Measurements from ENCODE around the gene NR3C2.
A peak's percentile ranks its signal among the peaks of the same experiment; 100 is the strongest.

The NR3C2 gene

DNA sequence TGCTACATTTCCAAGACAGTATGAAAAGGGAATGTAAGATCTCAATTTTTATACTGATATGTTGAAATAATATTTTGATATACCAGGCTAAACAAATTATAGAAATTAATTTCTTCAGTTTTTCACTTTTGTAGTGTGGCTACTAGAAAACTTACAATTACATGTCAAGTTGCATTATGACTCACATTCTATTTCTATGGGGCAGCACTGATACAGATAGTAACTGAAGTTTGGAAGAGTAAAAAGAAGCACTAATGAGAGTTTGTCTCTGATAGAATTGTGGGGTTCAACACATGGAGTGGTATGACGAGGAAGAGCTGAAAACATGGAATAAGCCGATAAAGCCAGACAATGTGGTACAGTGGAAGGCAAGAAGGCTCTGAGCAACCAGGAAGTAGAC is 95.6 kb downstream of the NR3C2 start:
- H3K9me3 ChIP-seq = no peaks in the 10 kb centered on the region
- no peak overlapping the region for H3K4me2 ChIP-seq
- no peaks in the 10 kb centered on the region for H3K36me3 ChIP-seq
- no peak for TF ChIP-seq Cebpa-rat (IDR thresholded peaks at IDR 0.05)
- no peak overlapping the region for H3K27ac ChIP-seq
- no peaks in the 10 kb centered on the region for H4K20me1 ChIP-seq
- H3K4me3 ChIP-seq = no peak overlapping the region
- H3K4me1 ChIP-seq = no peaks in the 10 kb centered on the region
- no peak overlapping the region for H3K9ac ChIP-seq
- H3K27me3 ChIP-seq = no peaks in the 10 kb centered on the region

DNA sequence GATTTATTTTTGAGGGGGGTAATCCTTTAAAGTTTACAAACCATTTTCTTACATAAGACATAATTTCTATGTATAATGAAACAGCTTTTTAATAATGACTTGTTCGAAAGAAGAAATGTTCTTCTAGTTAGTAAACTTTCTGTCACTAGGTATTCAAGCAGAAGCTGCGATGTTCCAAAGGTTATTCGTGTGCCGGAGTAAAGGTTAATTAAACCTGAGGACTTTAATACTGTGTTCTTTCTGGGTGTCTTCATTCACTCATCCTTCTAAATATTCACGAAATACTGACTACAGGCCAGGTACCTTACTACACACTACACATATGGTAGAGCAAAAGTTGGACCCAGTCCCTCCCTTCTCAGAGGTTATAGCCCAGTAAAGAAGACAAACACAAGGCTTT is 96.7 kb downstream of the NR3C2 start:
- Histone ChIP-seq H3K4me1 (no peaks in the 10 kb centered on the region), H3K4me2 (no peak overlapping the region), H3K9ac (no peak overlapping the region), H3K36me3 (no peaks in the 10 kb centered on the region), H3K4me3 (no peak overlapping the region), H3K27me3 (no peaks in the 10 kb centered on the region), H3K27ac (no peak overlapping the region), H4K20me1 (no peaks in the 10 kb centered on the region), H3K9me3 (no peaks in the 10 kb centered on the region)
- TF ChIP-seq Cebpa-rat (IDR thresholded peaks at IDR 0.05) = no peak

DNA sequence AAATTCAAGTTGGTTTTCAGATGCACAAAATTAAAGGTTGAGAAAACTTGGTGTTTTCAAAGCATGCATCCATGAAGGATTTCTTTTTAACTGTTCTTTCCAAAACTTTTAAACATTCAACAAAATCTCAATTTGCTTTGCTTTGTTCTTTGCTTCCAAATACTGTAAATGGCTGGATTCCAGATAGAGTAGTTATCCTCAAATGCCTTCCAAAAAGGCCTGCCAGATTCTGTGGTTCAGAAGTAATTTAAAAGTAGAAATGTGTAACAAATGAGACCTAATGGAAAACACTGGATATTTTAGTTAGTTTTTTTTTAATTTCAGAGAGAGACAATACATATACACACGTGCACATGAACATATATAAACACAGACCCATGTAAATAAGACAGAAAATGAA is 97.3 kb downstream of the NR3C2 start:
- H3K4me1 ChIP-seq = no peaks in the 10 kb centered on the region
- no peak overlapping the region for H3K27ac ChIP-seq
- no peak overlapping the region for H3K4me2 ChIP-seq
- no peaks in the 10 kb centered on the region for H3K27me3 ChIP-seq
- no peaks in the 10 kb centered on the region for H3K9me3 ChIP-seq
- H4K20me1 ChIP-seq = no peaks in the 10 kb centered on the region
- H3K36me3 ChIP-seq = no peaks in the 10 kb centered on the region
- TF ChIP-seq Cebpa-rat (IDR thresholded peaks at IDR 0.05) = no peak
- no peak overlapping the region for H3K4me3 ChIP-seq
- no peak overlapping the region for H3K9ac ChIP-seq

DNA sequence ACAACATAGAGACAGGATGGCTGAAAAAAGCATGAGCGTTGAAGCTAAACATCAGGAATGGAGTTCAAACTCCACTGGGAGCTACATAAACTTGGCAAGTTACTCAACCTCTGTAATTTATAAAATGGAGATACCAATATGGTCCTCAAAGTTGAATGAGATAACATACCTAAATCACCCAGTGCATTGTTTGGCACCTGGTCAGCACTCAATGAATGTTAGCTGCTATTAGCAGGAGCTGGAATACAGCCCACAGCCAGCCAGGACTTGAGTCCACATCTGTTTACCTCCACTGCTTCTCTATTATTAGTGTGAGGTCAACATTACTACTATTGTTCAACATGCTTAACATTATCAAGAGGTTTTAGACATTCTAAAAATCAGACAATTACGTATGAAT is 97.9 kb downstream of the NR3C2 start:
- no peak overlapping the region for H3K9ac ChIP-seq
- H3K4me3 ChIP-seq = no peak overlapping the region
- H3K27ac ChIP-seq = no peak overlapping the region
- no peak overlapping the region for H3K4me2 ChIP-seq
- H3K4me1 ChIP-seq = no peaks in the 10 kb centered on the region
- H3K27me3 ChIP-seq = no peaks in the 10 kb centered on the region
- no peaks in the 10 kb centered on the region for H3K9me3 ChIP-seq
- TF ChIP-seq Cebpa-rat (IDR thresholded peaks at IDR 0.05) = no peak
- H4K20me1 ChIP-seq = no peaks in the 10 kb centered on the region
- no peaks in the 10 kb centered on the region for H3K36me3 ChIP-seq

DNA sequence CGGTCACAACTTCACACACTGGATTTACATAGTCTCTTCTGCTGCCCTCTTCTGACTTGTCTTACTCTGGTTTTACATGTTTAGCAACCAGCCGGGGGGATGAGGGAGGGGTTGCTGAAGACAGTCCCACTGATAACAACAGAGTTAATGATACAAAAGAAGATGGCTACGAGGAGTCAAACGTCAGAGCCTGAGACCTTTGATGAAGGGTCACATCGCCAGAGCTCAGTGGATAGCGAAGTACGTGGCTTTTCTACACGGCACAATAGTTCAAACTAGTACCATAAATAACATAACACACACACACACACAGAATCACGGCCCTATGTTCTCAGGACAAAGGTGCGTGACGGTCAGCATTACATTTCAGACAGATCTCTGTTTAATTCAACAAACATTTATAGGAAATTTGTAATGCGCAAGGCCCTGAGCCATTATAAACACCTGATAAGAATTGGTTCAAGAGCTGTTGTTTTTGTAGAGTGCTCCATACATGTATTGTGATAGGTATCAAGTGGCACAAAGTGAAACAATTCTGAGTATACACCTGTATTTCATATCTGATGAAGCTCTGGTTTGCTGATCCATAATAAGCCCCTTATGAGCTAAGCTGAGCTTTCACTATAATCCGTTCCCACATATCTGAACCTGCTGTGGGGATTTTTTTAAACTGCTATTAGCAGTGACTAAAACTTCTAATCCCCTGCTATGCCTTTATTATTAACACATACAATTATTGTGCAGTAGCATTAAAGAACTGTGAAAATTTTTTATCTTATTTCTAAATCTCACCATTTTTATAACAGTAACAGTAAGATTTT is 100.0 kb downstream of the NR3C2 start:
- Histone ChIP-seq H3K27ac (no peak overlapping the region), H3K9me3 (no peaks in the 10 kb centered on the region), H3K27me3 (no peaks in the 10 kb centered on the region), H4K20me1 (no peaks in the 10 kb centered on the region), H3K4me3 (no peak overlapping the region), H3K4me2 (no peak overlapping the region), H3K36me3 (no peaks in the 10 kb centered on the region), H3K9ac (no peak overlapping the region), H3K4me1 (no peaks in the 10 kb centered on the region)
- TF ChIP-seq Cebpa-rat (IDR thresholded peaks at IDR 0.05) = no peak

DNA sequence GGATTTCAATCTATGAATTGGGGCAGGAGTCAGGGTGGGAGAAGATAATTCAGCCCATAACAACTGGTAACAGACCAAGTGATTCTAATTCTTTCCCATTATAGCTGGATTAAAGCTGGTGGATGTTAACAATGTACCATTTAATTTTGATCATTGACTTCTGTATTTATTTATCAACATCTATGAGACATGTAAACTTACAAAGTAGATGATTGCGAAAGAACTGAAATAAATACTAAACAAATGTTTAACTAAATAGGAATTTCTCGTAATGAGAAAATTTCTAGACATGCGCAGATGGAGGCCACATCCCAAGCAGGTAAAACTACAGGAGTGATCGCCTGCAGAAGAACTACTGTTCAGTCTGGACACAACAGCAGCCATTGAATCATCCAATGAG is 107.1 kb downstream of the NR3C2 start:
- Histone ChIP-seq H3K9ac (no peak overlapping the region), H3K27me3 (no peaks in the 10 kb centered on the region), H4K20me1 (no peaks in the 10 kb centered on the region), H3K36me3 (no peaks in the 10 kb centered on the region), H3K27ac (no peak overlapping the region), H3K9me3 (no peaks in the 10 kb centered on the region), H3K4me2 (no peak overlapping the region), H3K4me1 (no peaks in the 10 kb centered on the region), H3K4me3 (no peak overlapping the region)
- TF ChIP-seq Cebpa-rat (IDR thresholded peaks at IDR 0.05) = peak; percentile 55; the same call in 1 of the 2 replicates

DNA sequence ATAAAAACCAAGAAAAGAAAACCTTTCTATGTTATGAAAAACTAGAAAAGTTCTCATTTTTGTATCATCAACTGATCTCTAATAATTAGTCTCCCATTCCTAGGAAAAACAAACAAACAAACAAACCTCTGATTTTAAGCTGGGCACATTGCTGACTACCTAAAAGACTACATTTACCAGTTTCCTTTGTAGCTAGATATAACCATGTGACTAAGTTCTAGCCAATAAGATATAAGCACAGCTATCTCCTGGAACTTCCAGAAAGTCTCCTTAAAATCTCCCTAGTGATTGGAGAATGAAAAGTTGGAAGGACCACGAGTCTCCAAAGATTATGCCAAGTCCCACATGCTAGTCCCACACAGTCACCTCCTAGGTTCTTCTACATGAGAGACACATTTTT is 108.9 kb downstream of the NR3C2 start:
- no peaks in the 10 kb centered on the region for H3K4me1 ChIP-seq
- no peaks in the 10 kb centered on the region for H3K9me3 ChIP-seq
- no peaks in the 10 kb centered on the region for H3K27me3 ChIP-seq
- H4K20me1 ChIP-seq = no peaks in the 10 kb centered on the region
- no peak overlapping the region for H3K9ac ChIP-seq
- no peak overlapping the region for H3K27ac ChIP-seq
- no peaks in the 10 kb centered on the region for H3K36me3 ChIP-seq
- H3K4me2 ChIP-seq = no peak overlapping the region
- TF ChIP-seq Cebpa-rat (IDR thresholded peaks at IDR 0.05) = no peak
- no peak overlapping the region for H3K4me3 ChIP-seq

DNA sequence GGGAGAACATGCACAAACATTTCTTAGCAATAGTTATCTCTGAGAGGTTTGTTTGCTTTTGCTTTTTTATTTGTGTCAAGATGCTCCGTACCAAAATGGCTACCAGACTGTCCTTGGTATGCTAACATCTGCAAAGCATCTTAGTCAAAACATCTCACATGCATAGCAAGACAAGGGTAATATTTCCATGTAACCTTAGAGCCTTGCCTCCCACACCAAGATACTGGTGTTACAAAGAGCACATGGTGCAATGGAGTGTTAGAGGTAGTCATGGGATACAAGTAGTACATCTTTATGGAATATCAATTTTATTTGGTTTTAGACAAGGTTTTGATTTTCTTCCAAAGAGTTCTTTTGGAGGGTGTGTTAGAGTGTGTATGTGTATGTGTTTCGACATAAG is 109.7 kb downstream of the NR3C2 start:
- Histone ChIP-seq H3K4me2 (no peak overlapping the region), H3K9me3 (no peaks in the 10 kb centered on the region), H3K27ac (no peak overlapping the region), H4K20me1 (no peaks in the 10 kb centered on the region), H3K36me3 (no peaks in the 10 kb centered on the region), H3K4me3 (no peak overlapping the region), H3K27me3 (no peaks in the 10 kb centered on the region), H3K9ac (no peak overlapping the region), H3K4me1 (no peaks in the 10 kb centered on the region)
- no peak for TF ChIP-seq Cebpa-rat (IDR thresholded peaks at IDR 0.05)

DNA sequence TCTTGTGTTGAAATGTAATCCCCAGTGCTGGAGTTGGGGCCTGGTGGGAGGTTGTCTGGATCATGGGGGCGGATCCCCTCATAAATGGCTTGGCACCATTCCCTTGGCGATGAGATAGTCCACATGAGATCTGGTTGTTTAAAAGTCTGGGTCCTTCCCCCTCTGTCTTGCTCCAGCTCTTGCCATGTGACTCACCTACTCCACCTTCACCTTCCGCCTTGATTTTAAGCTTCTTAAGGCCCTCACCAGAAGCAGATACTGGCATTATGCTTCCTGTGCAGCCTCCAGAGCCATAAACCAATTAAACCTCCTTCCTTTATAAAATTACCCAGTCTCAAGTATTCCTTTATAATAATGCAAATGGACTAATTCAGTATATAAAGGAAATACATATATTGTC is 111.5 kb downstream of the NR3C2 start:
- Histone ChIP-seq H3K4me1 (no peaks in the 10 kb centered on the region), H3K9me3 (no peaks in the 10 kb centered on the region), H4K20me1 (no peaks in the 10 kb centered on the region), H3K4me3 (no peak overlapping the region), H3K27me3 (no peaks in the 10 kb centered on the region), H3K36me3 (no peaks in the 10 kb centered on the region), H3K9ac (no peak overlapping the region), H3K27ac (no peak overlapping the region), H3K4me2 (no peak overlapping the region)
- no peak for TF ChIP-seq Cebpa-rat (IDR thresholded peaks at IDR 0.05)

DNA sequence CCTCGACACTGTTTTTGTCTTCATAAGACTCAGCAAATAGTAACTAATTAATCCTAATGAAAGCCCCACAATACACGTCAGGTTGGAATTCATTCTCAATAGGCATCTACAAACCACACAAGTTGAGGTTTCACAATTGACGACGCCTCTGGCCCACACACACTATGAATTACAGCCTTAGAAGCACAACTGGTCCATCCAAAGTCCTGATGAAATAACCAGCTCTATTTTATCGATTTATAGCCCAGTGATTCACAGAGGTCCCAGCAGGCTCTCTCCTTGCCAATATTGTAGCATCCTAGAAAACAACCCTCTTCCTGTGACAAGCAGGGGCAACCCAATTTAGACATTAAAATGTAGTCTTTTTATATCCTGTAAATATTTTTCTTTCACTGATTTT is 112.1 kb downstream of the NR3C2 start:
- no peak for TF ChIP-seq Cebpa-rat (IDR thresholded peaks at IDR 0.05)
- Histone ChIP-seq H4K20me1 (no peaks in the 10 kb centered on the region), H3K36me3 (no peaks in the 10 kb centered on the region), H3K4me3 (no peak overlapping the region), H3K4me2 (no peak overlapping the region), H3K4me1 (no peaks in the 10 kb centered on the region), H3K9me3 (no peaks in the 10 kb centered on the region), H3K9ac (no peak overlapping the region), H3K27ac (no peak overlapping the region), H3K27me3 (no peaks in the 10 kb centered on the region)

DNA sequence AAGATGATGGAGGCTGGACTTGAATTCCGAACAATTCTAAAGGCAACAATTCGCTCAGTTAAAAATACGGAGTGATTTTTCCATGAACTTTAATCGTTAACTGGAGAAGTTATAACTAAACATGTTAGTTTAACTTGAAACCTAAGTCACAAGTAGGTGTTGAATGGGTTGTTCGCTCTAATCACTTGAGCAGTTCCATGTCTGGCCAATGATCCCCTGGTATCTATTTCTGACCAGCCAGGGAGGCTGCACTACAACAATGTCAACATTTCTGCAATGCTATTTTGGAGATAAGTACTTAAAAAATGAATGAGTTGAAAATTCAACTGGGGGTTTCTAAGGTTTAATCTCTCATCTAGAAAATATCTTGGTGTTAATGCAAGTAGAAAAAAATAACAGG is 112.5 kb downstream of the NR3C2 start:
- Histone ChIP-seq H3K9ac (no peak overlapping the region), H3K4me1 (no peaks in the 10 kb centered on the region), H3K4me2 (no peak overlapping the region), H3K27ac (no peak overlapping the region), H3K4me3 (no peak overlapping the region), H4K20me1 (no peaks in the 10 kb centered on the region), H3K36me3 (no peaks in the 10 kb centered on the region), H3K27me3 (no peaks in the 10 kb centered on the region), H3K9me3 (no peaks in the 10 kb centered on the region)
- TF ChIP-seq Cebpa-rat (IDR thresholded peaks at IDR 0.05) = no peak
